Stimulated activated CD8-positive, alpha-beta memory T cell treated with anti-CD3 and anti-CD28 coated beads, Interleukin-7, amount 100 ng/mL, for 4 hours (primary cell): Measurements from ENCODE around the gene DCST2.
A peak's percentile ranks its signal among the peaks of the same experiment; 100 is the strongest.

Source experiments
- DNase-seq, 2 donors: peaks; one replicate each; pipeline ENCODE4 v3.0.0-alpha.2; 2020; ENCODE audit warnings: low read depth in 2 of 2

The DCST2 gene

DNA sequence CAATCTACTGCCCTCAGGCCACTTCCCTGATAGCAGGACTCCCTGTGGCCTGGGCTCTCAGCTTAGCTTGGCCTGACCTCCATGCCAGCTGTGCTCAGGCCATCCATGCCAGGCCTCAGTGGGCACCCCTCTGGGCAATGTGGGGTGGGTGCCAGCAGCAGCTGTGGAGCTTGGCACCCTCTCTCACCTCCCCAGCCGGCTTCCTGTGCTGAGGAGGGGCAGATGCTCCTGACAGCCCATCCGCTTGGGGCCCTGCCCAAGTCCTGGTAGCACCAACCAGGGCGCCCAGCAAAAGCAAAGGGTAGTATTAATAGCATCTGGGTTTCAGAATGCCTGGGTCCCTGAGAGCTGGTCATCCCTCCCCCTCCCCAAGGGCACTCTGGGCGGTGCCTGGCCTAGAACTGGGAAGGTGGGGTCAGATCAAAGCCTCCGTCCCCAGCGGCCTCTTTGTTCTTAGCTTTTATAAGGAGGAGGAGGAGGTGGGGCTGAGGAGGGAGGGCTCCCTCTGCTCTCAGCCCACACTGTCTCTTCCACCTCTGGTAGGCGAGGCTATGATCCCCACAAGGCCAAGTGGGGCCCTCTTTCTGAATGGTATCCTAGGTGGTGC, 36.1 kb upstream of the DCST2 start:
- no peak for DNase-seq

GRCh38 chr1:155068599-155068998, 35.0 kb upstream of the DCST2 start:
- DNase-seq, result no peak

GRCh38 chr1:155066777-155067176, 33.2 kb upstream of the DCST2 start:
- no peak for DNase-seq

GRCh38 chr1:155064832-155065429, 31.4 kb upstream of the DCST2 start:
- no peak for DNase-seq

DNA sequence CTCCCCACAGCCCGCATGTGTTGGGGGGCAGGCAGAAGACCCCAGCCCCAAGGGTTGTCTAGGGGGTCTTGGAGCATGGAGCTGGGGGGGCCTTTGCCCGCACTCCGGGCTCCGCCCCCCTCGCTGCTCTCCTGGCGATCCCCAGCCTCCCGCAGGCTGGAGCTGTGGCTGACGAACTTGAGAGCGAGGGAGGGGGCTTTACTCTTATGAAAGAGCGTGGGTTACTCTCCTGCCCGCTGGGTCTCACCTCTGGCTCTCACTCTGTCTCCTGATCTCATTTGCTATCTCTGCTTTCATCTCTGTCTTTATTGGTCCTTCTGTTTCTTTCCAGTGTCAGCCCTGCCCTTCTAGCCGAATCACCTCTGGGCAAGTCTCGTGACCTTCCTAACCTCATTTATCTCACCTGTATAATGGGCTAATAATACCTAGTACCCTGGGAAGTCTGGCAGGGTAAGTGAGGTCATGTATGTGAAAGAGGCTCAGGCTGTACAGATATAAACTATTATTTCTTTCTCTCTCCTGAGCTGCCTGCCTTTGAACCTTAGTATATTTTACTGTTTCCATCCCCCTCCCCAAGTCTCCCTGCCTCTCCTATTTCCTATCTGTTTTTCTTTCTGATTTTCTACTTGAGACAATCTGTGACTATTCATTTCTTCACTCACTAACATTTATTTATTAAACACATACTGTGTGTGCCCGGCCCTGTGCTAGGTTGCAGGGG, 30.7 kb upstream of the DCST2 start:
- DNase-seq, result no peak

GRCh38 chr1:155063550-155064110, 30.0 kb upstream of the DCST2 start, which contains the start of gene EFNA4:
Gene EFNA4, plus strand, starts transcription at chr1:155063740. Its CDS starts 84 bp downstream, at chr1:155063824.
- peak; percentile 60 to 78 for DNase-seq

GRCh38 chr1:155062702-155063411, 29.3 kb upstream of the DCST2 start:
- peak in 1 of 2 donors; percentile 55 for DNase-seq

DNA sequence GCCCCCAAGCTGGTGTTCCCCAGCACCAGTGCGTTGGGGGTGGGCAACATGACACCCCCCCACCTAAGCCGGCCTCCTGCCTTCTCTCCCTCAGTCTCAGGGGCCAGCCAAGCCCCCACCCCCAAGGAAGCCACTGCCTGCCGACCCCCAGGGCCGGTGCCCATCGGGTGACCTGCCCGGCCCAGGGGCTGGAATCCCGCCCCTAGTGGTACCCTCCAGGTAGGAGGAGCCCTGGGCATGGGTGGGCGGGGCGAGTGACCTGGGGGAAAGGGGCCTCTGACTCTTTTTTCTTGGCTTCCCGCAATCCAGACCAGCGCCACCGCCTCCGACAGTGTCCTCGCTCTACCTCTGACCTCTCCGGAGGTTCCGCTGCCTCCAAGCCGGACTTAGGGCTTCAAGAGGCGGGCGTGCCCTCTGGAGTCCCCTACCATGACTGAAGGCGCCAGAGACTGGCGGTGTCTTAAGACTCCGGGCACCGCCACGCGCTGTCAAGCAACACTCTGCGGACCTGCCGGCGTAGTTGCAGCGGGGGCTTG, 28.6 kb upstream of the DCST2 start:
- DNase-seq, result no peak

DNA sequence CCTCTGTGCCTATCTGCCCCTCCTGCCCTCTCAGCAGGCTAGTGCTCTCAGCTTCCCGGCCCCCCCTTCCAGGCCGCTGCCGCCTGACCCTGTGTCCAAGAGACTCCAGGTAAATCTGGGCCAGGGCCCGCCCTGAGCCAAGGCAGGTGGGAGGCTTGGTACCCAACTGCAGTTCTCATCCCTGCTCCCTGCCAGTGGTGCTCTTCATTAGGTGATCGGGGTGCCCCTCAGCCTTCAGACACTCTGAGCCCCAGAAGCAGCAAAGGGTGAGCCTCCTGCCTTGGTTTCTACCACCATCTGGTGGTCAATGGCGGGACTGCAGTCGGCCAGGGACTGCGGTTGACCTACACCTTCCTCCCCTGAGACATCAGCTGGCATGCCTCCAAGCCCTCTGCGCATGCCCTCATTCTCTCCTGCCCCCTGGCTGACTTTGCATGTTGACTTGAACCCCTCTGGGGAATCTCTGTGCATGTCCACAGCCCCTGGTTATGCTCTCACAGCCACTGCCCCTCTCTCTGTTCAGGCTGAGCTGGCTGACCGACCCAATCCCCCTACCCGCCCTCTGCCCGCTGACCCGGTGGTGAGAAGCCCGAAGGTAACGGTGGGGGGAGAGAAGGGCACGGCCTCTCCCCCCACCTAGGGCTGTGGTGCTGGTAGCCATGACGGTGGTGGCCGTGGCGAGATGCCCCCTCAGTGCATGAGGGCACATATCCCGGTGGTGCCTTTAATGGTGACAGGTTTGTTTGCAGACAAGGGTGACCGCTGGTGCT, 28.0 kb upstream of the DCST2 start:
- DNase-seq, result peak; percentile 82 to 89

- no peak for DNase-seq
Observed at GRCh38 chr1:155060736-155061135, 27.2 kb upstream of the DCST2 start.

DNA sequence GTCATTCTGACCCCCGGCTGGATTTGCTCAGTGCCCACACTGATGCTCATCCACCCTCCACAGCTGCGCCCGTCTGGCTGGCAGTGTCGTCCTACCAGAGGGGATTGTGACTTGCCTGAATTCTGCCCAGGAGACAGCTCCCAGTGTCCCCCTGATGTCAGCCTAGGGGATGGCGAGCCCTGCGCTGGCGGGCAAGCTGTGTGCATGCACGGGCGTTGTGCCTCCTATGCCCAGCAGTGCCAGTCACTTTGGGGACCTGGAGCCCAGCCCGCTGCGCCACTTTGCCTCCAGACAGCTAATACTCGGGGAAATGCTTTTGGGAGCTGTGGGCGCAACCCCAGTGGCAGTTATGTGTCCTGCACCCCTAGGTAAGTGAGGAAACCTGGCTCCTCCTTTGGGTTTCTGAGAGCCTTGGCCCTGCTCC, 24.2 kb upstream of the DCST2 start:
- no peak for DNase-seq

DNA sequence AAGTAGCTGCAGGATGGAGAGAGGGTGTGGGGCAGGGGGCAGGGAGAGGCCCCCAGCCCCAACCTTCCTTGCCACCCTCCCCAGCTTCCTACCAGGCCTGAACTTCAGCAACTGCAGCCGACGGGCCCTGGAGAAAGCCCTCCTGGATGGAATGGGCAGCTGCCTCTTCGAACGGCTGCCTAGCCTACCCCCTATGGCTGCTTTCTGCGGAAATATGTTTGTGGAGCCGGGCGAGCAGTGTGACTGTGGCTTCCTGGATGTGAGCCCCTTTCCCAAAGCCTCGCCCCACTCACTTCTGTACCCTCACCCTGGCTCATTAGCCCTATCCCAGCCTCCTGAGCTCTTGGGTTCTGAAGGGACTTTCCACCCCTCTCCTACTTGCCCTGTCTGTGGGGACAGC, 23.5 kb upstream of the DCST2 start:
- DNase-seq, result no peak

DNA sequence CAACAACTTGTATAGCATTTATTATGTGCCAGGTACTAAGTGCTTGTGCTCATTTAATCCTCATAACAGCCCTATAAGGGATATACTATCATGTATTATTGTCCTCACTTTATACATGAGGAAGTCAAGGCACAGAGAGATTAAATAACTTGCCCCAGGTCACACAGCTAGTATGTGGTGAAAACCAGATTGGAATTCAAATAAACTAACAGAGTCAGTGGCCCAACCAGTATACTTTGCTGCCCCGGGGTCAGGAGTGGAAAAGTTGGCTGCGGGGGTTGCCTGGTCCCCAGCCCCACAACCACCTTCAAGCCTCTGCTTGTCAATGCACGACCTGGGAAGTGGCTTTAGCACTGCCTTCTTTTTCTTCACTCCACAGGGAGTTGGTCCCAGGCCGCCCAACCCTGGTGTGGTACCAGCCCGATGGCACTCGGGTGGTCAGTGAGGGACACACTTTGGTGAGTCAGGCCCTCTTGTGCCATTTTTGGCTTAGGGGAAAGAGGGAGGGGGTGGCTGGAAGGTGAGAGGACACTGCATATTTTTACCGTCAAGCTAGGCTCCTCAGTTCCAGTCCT, 20.0 kb upstream of the DCST2 start:
- DNase-seq, result no peak

DNA sequence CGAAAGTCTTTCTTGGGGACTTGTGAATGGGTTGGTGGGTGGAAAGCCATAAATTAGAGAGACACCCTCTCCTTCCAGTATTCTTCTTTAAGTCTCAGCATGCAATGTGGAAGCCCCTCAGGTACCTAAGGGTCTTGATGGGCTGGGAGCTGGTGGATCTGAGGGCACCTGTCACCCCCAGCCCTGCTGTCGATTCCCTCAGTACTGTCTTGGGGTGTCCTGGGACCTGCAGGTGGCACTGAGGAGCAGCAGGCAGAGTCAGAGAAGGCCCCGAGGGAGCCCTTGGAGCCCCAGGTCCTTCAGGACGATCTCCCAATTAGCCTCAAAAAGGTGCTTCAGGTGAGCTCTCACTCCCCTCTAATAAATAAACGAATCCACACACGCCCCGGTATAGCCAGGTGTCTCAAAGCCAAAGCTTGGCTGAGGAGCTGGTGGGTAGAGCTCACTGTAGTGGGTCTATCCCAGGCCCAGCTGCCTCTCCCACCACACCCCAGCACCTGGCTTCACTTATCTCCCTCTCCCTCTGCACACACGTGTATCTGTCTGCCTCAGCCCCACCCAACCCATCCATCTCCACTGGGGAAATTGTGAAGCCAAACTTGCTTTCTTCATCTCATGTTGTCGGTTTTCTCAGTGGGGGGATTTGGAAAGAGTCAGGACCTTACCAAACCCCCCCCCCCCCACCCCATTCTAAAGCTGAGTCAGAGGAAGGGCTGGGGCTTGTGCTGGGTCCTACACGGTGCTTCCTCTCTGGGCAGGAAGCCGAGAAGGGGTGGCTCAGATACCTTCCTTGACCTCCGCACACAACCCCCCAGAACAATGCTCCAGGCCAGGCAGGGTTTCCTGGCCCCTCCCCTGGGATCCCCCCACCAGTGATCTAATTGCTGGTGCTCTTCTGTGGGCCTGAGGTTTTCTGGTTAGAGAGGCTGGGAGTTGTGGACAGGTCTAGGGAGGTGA, 19.1 kb upstream of the DCST2 start:
- DNase-seq, result no peak

DNA sequence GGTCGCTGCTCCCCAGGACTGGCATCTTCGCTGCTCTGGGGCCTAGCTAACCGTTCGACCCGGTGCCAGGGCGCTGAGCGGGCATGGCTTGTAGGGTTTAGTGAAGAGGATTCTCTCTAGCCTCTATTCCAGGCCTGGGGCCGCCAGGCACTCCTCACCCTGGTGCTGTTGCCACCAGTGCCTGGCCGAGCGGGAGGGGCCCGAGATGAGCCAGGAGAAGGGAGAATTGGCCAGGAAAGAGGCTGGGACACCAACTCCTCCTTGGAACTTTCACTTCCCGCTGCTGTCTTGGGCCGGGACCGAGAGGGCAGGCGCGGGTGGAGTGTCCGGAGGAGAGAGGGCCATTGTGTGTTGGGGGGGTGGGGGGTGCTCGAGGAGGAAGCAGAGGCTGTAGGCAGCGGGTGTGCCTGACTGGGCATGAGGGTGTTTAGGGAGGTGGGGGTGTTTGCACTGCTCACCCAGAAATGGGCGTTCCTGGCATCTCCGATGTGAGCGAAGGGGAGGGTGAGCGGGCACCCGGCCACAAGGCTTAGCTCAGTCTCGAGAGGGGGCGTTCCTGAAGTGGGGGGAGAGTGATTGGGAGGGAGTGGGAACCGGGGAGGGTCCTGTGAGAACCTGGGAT, 18.3 kb upstream of the DCST2 start:
- peak; percentile 22 to 49 for DNase-seq

DNA sequence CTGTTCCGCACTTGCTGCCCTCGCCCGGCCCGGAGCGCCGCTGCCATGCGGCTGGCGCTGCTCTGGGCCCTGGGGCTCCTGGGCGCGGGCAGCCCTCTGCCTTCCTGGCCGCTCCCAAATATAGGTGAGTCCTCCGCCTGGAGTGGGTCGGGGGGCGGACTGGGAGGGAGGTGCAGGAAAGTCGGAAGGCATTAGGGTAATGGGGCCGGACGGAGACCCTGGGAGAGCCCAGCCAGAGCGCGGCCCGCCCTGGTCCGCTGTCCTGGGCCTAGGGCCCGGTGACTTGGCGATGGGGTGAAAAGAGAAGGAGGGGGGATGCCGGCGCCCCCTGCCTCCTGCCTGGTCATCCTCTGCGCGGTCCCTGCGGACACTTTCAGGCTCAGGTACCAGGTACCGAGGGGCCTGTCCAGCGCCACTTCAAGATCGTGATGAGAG, 17.8 kb upstream of the DCST2 start:
- no peak for DNase-seq

GRCh38 chr1:155050560-155051341, 17.2 kb upstream of the DCST2 start, which contains the start of gene ADAM15:
Gene ADAM15, plus strand, starts transcription at chr1:155051316. Its CDS starts 71 bp downstream, at chr1:155051387.
- peak; percentile 46 to 74 for DNase-seq
